GM12891 (cell line): ENCODE data around the gene HAPLN2.

Source experiments
- PAX5 ChIP-seq: IDR thresholded peaks from 2 replicates; pipeline ENCODE4 v1.6.1; 2011; ENCODE audit warnings: low read length, moderate library complexity, mild to moderate bottlenecking; ENCODE audit not compliant: insufficient read depth, severe bottlenecking
- POLR2A ChIP-seq: IDR thresholded peaks from 2 replicates; pipeline ENCODE4 v1.6.1; 2011; ENCODE audit warnings: low read depth, low read length, control low read depth
- POLR2AphosphoS5 ChIP-seq: IDR thresholded peaks from 2 replicates; pipeline ENCODE4 v1.6.1; 2011; ENCODE audit warnings: low read depth, low read length, control low read depth
- POU2F2 ChIP-seq: IDR thresholded peaks from 2 replicates; pipeline ENCODE4 v1.6.1; 2011; ENCODE audit warnings: low read depth, mild to moderate bottlenecking, control low read depth, low read length, moderate library complexity
- SPI1 ChIP-seq: IDR thresholded peaks from 2 replicates; pipeline ENCODE4 v1.6.1; 2011; ENCODE audit warnings: low read depth, low read length, control low read depth
- TAF1 ChIP-seq: IDR thresholded peaks from 2 replicates; pipeline ENCODE4 v1.6.1; 2011; ENCODE audit warnings: low read depth, low read length, control low read depth

DNA sequence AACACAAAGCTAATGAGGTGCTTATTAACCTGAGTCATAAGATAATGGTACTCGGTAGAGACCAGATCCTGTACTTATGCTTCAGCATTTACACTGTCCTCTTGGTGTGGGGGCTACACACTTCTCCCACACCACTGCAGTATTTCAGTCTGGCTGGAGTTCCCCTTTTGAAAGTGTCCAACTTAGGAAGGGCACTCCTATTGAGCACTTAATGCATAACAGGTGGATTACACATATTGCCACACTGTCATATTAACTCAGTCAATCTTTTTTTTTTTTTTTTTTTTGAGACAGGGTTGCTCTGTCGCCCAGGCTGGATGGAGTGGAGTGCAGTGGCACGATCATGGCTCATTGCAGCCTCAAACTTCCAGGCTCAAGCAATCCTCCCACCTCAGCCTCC, 19.4 kb upstream of the HAPLN2 start:
- TF ChIP-seq POLR2A (no peak), POLR2AphosphoS5 (no peak), TAF1 (no peak), SPI1 (peak; percentile 77), PAX5 (no peak), POU2F2 (no peak)
